ENCODE measurements around the gene CD83.

The CD83 gene

DNA sequence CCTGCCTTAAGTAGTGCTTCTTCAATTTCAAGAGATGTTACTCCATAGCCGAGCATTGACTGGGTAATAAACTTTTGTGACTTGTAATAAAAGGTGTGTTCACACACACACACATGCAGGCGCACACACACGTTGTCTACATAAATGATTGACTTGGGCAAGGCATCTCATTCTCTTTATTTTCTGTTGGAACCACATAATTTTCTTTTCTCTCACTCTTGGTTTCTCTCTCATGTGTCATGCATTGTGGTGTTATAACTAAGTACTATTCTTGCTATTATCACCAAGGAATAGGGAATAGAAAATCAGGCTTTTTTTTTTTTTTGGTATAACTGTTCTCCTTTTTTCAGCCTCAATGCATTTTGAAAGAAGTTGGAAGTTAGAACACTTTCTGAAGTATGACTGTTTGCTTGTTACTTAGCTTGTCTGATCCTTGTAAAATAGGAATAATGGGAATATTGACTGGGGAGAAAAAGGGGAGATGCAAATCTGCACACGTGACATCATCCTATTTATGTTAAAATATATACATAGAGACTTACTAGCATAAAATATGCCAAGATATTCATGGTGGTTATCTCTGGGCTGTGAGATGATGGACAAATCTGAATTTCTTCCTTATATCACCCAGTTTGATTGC lies 26.1 kb upstream of the CD83 start:
- no peak for DNase-seq (ENCODE audit: low read depth, low spot score)

DNA sequence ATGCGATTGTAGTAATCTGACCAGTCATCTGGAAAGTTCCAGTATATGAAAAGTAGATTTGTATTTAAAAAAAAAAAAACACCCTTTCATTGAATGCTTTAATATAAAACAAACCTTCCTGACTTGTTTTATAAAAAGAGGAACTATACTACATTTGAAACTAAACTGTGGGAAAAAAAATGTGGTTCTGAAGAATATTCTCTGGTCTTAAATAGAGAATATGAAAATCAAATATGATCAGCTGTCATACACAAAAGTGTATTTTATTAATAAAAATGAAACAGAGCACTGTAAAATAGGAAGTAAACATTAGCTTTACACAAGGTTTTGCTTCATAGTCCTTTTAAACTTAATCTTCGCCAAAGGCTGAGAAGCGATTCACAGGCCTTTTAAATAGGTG lies 25.3 kb upstream of the CD83 start:
- DNase-seq (ENCODE audit: low read depth, low spot score): no peak

GRCh38 chr6:14092838-14093789 lies 24.5 kb upstream of the CD83 start:
- DNase-seq (ENCODE audit: low read depth, low spot score): no peak

DNA sequence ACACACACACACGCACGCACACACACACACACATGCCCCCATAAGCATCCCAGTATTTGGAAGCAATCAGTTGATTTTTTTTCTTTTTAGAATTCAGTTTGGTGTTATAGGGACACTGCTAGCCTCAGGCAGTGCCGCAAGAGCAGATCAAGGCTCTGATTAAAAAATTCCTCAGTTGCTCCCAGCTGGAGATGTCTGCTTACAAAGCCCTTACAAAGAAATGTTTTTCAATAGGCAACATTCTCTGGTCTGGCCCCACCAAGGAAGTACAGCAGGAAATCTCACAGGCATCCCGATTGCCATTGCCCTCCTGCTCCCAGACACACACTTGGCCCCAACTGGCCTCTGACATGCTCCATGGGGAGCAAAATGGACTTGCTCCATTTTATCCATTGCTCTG lies 22.9 kb upstream of the CD83 start:
- DNase-seq (ENCODE audit: low read depth, low spot score): no peak

DNA sequence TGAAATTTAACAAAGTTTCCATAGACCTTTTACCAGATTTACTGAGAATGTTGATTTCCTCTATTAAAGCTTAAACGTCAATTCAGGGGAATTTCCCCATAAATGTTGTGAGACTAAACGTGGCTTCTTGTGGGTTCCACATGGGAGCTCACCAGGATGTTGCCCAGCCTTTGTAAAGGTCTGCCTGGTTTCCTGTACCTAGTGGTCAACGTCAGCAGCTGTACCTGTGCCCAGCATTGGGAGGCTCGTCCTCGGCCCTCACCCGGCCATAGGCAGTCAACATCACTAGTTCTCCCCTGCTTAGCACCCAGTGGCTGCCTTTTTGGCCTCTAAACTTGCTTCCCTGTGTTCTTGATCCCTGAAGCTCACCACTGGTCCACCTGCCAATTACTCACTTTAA lies 22.1 kb upstream of the CD83 start:
- no peak for DNase-seq (ENCODE audit: low read depth, low spot score)

- no peak for DNase-seq (ENCODE audit: low read depth, low spot score)
These were observed 17.4 kb upstream of the CD83 start for GRCh38 chr6:14100138-14100537.

DNA sequence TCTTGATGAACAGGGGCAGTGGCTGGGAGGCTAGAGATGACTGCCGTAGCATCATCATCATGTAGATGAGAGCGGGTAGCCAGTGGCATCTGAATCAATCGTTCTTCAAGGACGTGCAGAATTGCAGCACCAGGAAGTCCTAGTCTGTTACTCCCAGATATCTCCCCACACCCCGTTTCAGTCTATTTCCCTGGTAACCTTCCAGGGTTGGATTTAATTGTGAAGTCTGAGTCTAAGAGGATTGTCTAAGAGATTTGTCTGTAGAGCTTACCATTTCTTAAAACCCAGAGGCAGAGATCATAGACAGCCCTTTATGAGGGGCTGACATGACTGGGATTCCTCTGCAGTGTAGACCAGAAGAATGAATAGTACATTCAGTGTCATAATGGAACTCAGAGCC lies 16.6 kb upstream of the CD83 start:
- DNase-seq (ENCODE audit: low read depth, low spot score): no peak

GRCh38 chr6:14102383-14102782 lies 15.2 kb upstream of the CD83 start:
- no peak for DNase-seq (ENCODE audit: low read depth, low spot score)

- DNase-seq (ENCODE audit: low read depth, low spot score): no peak
These were observed 12.0 kb upstream of the CD83 start for GRCh38 chr6:14105547-14105946.

DNA sequence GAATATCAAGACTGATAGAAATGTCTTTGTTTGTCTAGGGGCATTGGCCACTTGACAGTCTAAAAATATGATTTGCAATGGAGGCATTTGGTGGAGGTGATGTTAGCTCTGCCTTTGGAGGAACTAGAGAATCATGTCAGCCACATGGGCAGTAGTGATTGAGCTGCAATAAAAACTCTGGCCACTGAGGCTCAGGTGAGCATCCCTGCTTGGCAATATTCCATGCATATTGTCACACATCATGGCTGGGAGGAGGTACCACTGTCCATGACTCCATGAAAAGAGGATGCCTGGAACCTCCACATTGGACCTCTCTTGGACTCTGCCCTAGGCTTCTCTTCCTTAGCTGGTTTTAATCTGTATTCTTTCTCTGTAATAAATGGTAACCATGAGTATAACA lies 10.6 kb upstream of the CD83 start:
- no peak for DNase-seq (ENCODE audit: low read depth, low spot score)

- no peak for DNase-seq (ENCODE audit: low read depth, low spot score)
These were observed 9.7 kb upstream of the CD83 start for GRCh38 chr6:14107711-14108494.

DNA sequence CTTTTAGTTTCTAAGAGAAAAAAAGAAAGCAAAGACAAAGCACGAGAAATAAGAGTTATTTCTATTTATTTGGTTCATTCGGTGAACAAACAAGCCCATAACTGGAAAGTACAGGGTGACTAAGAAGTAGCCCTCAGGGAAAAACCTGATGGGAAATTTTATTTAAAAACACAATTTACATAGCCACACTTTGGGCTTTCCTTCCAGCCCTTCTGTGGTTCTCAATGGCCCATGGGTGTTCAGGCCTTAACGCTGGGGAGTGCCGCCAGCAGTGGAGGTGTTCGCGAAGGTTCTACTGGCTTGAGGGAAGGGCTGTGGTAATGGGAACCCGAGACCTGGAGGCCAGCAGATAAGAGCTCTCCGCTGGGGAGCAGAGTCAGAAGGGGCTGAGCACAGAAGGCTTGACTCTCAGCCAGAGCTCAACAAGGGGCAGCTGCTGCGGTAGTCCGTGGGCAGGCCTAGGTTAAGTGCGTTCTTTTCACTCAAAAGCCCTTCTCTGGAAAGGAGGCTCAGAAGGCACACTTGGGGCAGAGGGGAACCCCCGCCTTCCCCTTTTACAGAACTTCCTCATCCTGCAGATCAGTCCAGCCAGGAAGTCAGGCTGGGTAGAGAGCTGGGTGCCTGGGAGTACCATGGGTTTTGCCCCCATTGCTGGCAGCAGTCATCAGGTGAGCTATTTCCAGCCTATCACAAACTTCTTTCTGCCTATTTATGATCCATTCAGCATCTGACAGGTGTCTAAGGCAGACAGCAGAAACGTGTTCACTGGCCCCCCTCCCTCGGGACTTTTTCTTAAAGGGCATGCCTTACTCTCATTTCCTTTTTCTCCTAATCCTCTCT lies 8.8 kb upstream of the CD83 start:
- no peak for DNase-seq (ENCODE audit: low read depth, low spot score)

GRCh38 chr6:14109411-14109826 lies 8.2 kb upstream of the CD83 start:
- DNase-seq (ENCODE audit: low read depth, low spot score): no peak

DNA sequence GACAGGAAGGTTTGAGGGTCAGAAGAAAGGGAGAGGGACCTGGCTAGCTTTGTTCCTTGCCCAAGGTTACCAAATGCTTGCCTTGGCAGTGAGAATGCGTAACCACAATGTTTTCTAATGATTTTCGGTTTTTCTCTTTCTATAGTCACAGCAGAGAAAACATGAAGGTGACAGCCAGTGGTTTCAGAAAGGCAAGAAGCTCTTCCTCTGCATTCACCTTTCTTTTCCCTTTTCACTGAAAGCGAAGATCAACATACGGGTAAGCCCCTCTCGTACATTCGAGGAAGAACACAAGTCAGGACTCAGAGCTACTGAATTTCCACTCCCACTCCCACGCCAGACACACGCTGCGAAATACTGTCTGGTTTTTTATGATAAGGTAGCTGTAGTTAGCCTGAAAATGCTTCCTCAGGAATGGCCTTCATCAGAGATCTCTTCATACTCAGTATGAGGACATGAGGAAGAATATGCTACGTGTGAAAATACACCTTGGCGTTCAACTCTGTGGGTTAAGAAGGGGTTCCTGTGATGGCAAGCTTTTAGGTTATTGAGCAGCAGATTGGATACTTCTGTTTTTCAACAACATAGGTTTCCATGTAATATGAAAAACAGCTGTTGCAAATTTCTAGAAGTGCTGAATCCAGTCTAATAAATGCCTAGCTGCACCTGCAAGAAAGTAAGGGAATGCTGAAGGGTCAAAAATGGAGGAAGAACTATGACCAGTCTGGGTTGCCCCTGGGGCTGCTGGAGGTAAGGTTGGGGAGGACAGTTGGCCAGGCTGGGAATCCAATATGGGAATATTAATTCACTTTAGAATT lies 7.4 kb upstream of the CD83 start:
- DNase-seq (ENCODE audit: low read depth, low spot score): no peak

DNA sequence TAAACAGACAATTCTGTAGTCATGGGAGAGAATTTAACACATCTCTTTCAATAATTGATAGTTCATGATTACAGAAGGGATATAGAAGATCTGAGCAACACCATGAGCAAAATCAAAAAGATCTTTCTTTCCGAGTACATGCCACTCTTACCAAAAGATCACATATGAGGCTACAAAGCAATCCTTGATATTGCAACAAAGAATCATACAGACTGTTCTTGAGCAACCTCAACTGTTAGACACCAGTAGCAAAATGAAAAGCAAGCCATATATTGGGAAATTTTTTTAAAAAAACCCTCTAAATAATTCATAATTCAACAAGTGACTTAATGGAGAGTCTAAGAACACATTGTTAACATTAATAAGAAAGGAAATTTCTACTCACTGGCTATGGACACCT lies 3.6 kb upstream of the CD83 start:
- no peak for DNase-seq (ENCODE audit: low read depth, low spot score)

GRCh38 chr6:14118091-14118439 lies 493 bp downstream of the CD83 start:
- DNase-seq (ENCODE audit: low read depth, low spot score): no peak

DNA sequence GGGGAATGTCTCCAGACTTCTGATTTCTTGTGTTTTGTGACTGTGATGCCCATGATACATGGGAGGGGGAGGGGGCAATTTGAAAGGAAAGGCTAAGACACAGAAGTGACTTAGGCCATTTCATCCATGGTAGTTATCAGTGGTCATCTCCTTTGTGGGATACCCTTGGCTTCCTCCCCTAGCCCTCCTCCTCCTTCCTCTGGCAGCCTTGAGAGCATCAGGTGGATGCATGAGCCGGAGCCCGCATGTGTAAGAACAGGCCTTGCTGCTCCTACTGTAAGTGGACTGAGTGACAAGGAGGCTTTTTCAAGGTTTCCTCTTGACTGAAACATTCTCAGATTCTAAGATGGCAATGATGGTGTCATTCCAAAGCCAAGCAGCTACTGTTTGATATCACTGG lies 874 bp downstream of the CD83 start:
- DNase-seq (ENCODE audit: low read depth, low spot score): no peak

DNA sequence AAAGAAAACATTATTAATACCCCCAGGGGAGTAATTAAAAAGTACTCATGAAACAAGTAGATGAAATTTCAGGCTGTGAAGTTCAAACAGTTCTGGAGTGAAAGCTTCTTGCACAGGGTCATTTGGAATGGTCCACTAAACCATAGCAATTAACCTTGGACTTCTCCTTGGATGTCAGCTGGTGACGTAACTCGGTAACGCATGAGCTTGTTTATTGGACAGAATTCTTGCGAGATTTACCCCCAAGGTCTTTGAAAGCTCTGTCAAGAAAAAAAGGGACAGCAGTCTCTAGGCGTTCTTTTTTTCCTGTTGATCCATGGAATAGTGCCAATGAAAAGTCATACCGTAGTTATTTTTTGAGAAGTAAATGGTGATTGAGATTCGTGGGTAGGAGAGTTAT lies 2.2 kb downstream of the CD83 start:
- DNase-seq (ENCODE audit: low read depth, low spot score): no peak

- DNase-seq (ENCODE audit: low read depth, low spot score): no peak
These were observed 3.0 kb downstream of the CD83 start for GRCh38 chr6:14120546-14120945.

DNA sequence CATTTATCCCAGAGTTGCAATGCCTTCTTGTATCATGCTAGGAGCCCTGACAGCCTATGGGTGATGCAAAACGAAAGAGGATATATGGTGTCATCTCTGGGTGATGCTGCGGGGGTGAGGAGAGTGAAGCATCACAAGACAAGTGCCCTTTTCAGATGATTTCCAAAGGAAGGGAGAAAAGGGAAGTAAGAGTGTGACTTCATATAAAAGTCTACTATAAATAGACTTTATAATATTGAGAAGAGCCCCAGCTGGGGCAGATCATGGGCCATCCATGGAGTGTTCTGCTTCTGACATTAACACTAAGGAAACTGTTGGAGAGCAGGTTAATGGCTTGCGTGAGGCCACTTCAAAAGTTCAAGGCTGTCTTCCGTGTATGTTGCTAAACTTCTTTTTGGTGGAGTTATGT lies 4.4 kb downstream of the CD83 start:
- DNase-seq (ENCODE audit: low read depth, low spot score): no peak
